ENCODE data around the gene PCBP3. TPM values are rescaled to one million over a fixed set of nuclear protein-coding genes. Genes with fewer than 3 reads are reported as not detected.

The PCBP3 gene
- total and polyA plus RNA-seq, 2 of the 8 experiments (the other 6 are each of a cell fraction or from before 2014, with no cell fraction given), result 3.5 to 6.3 TPM

DNA sequence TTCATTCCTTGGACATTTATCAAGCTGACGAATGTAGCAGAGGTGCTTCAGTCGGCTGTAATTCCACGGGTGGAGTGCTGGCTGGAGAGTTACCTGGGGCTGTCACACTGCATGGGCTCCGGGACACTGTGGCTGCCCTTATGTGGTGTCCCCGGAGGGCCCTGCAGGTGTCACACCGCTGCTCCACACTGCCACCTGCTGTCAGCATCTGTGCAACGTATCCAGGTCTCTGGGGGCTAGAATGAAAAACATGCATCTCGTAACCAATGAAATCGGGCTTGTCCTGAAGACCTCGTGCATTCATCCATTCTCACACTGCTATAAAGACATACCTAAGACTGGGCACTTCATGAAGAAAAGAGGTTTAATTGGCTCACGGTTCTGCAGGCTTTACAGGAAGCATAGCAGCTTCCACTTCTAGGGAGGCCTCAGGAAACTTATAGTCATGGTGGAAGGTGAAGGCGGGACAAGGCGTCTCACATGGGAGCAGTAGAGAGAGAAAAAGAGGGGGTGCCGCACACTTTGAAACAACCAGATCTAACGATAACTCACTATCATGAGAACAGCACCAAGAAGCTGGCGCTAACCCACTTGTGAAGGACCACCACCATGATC lies 46.7 kb upstream of the PCBP3 start (continued):
- no peak for TF ChIP-seq SIN3A (conservative IDR thresholded peaks at IDR 0.05 in 1 of 2, IDR thresholded peaks at IDR 0.05 in 1 of 2; ENCODE audit: low read depth in 1 of 2, low read length in 2 of 2)
